HepG2 (cell line): ENCODE results near the gene CYTH1. TPM values are rescaled to one million over a fixed set of nuclear protein-coding genes. Genes with fewer than 3 reads are reported as not detected.

ENCODE experiments used
- ATAC-seq: fragments of 200-7000 bp; cut with Tn5 transposase; 3 replicates; pipeline ENCODE4 v1.9.1; 2020; ENCODE audit warnings: mild to moderate bottlenecking, moderate library complexity
- BruUV-seq: library from RNA; stranded (reverse); fragments of 400-500 nt; replicated peaks from 2 replicates; lab custom pipeline; 2021; lab: Mats Ljungman, UMichigan
- CTCF ChIA-PET: fragments of 300-600 bp; formaldehyde crosslinking; extraction: SDS; loops from one replicate; lab custom pipeline; 2021; ENCODE audit warnings: low total read pairs, inconsistent platforms, low intra/inter-chr PET ratio; lab: Yijun Ruan, JAX
- POLR2A ChIA-PET: fragments of 350-600 bp; sonication (Branson Sonifier 250); formaldehyde crosslinking; loops from one replicate; lab custom pipeline; 2020; ENCODE audit warnings: antibody characterized with exemption, inconsistent platforms; lab: Yijun Ruan, JAX
- DNase-seq: peaks from one replicate; pipeline ENCODE4 v3.0.0-alpha.2; 2015; ENCODE audit warnings: low spot score
- FAIRE-seq: peaks from 3 replicates; lab custom pipeline; 2011; peaks lifted over from hg19 to GRCh38; lab: Jason Lieb, UNC
- H2AFZ ChIP-seq: one replicate; pipeline ENCODE4 v1.6.1; 2011; ENCODE audit warnings: low read length, inconsistent platforms
- H3K27ac ChIP-seq: fragments of 300-600 bp; 3 replicates; pipeline ENCODE4 v1.8.0; 2011; ENCODE audit warnings: mixed run types, mild to moderate bottlenecking, mixed read lengths, low read length, inconsistent platforms; ENCODE audit not compliant: insufficient read depth; ENCODE audit errors: extremely low read length
- H3K27me3 ChIP-seq, 2 experiments: fragments of 200-600 bp in 1 of 2; 2 replicates in 1 of 2; 3 replicates in 1 of 2; pipeline versions ENCODE4 v1.6.0 to v1.8.0; 2011; ENCODE audit warnings: low read length in 2 of 2, mild to moderate bottlenecking in 2 of 2, moderate library complexity in 2 of 2, inconsistent platforms in 1 of 2; ENCODE audit not compliant: insufficient read depth in 2 of 2, control insufficient read depth in 1 of 2
- H3K36me3 ChIP-seq, 2 experiments: fragments of 200-600 bp in 1 of 2; replicated peaks in 1 of 2; 2 replicates in 1 of 2; 3 replicates in 1 of 2; pipeline versions ENCODE4 v1.5.1 to v1.8.0; 2011; ENCODE audit warnings: low read length in 2 of 2, inconsistent platforms in 1 of 2; ENCODE audit not compliant: insufficient read depth in 2 of 2, control insufficient read depth in 1 of 2
- H3K4me1 ChIP-seq: 2 replicates; pipeline ENCODE4 v1.5.1; 2012; ENCODE audit warnings: low read length, inconsistent platforms; ENCODE audit not compliant: insufficient read depth
- H3K4me2 ChIP-seq: 2 replicates; pipeline ENCODE4 v1.6.0; 2011; ENCODE audit warnings: low read depth, low read length, inconsistent platforms
- H3K4me3 ChIP-seq, 3 experiments: fragments of 200-600 bp in 1 of 3; sonication (generic), shearing (Covaris generic) in 1 of 3; replicated peaks in 1 of 3; 2 replicates each; pipeline ENCODE4 v1.5.1; 2011 to 2016; ENCODE audit warnings: low read length in 3 of 3, inconsistent platforms in 2 of 3, low read depth in 2 of 3, mild to moderate bottlenecking in 2 of 3, control low read depth in 1 of 3, mixed read lengths in 1 of 3; ENCODE audit not compliant: insufficient read depth in 1 of 3
- H3K79me2 ChIP-seq: one replicate; pipeline ENCODE4 v1.6.1; 2011; ENCODE audit warnings: low read length, inconsistent platforms; ENCODE audit not compliant: insufficient read depth
- H3K9ac ChIP-seq: 2 replicates; pipeline ENCODE4 v1.6.0; 2011; ENCODE audit warnings: mild to moderate bottlenecking, low read depth, low read length, inconsistent platforms; ENCODE audit not compliant: insufficient read depth
- H3K9me3 ChIP-seq: 2 replicates; pipeline ENCODE4 v1.5.1; 2012; ENCODE audit warnings: mild to moderate bottlenecking, low read length
- H4K20me1 ChIP-seq: 2 replicates; pipeline ENCODE4 v1.6.0; 2011; ENCODE audit warnings: inconsistent platforms, mild to moderate bottlenecking, low read length, moderate library complexity; ENCODE audit not compliant: insufficient read depth
- AGO2 ChIP-seq: fragments of 200-400 bp; formaldehyde crosslinking; optimal IDR thresholded peaks from 2 replicates; pipeline ENCODE3; 2017; ENCODE audit warnings: mild to moderate bottlenecking, low read depth, low read length, moderate library complexity
- ATF2 ChIP-seq: sonication (generic); formaldehyde crosslinking; IDR thresholded peaks from 2 replicates; pipeline ENCODE4 v1.4.0; 2020; ENCODE audit warnings: missing genetic modification reagents
- MAFF ChIP-seq: IDR thresholded peaks from 2 replicates; pipeline ENCODE4 v1.6.1; 2011; ENCODE audit warnings: low read depth, low read length, improper control_type of control experiment
- MAFK ChIP-seq, 2 experiments: IDR thresholded peaks in 1 of 2; conservative IDR thresholded peaks in 1 of 2; 2 replicates each; pipeline ENCODE4 v1.6.1; 2011; ENCODE audit warnings: improper control_type of control experiment in 2 of 2, low read length in 2 of 2
- SMARCE1 ChIP-seq: fragments of 450-650 bp; IDR thresholded peaks from 2 replicates; pipeline ENCODE4 v1.6.1; 2017; ENCODE audit warnings: borderline replicate concordance
- TMF1 ChIP-seq: sonication (generic); formaldehyde crosslinking; IDR thresholded peaks from 2 replicates; pipeline ENCODE4 v1.8.1; 2022; ENCODE audit warnings: low read depth, missing genetic modification reagents
- ZNF124 ChIP-seq: sonication (generic); formaldehyde crosslinking; IDR thresholded peaks from 2 replicates; pipeline ENCODE4 v1.4.0; 2020; ENCODE audit warnings: missing genetic modification reagents
- ZNF207 ChIP-seq: fragments of 450-650 bp; IDR thresholded peaks from 2 replicates; pipeline ENCODE4 v1.6.1; 2016; ENCODE audit warnings: antibody characterized with exemption, borderline replicate concordance
- ZNF687 ChIP-seq: sonication (generic); formaldehyde crosslinking; IDR thresholded peaks from 2 replicates; pipeline ENCODE4 v1.5.1; 2020; ENCODE audit warnings: mild to moderate bottlenecking, missing genetic modification reagents, moderate library complexity
- ZNF780A ChIP-seq: sonication (generic); formaldehyde crosslinking; IDR thresholded peaks from 2 replicates; pipeline ENCODE4 v1.8.0; 2022; ENCODE audit warnings: mild to moderate bottlenecking, missing genetic modification reagents, moderate library complexity
- WGBS: methylation state at CpG from one replicate; pipeline ENCODE4 v1.1.6; 2017; ENCODE audit warnings: low lambda C conversion rate; 5-methylcytosine and 5-hydroxymethylcytosine counted together
- in situ Hi-C: cut with HindIII; loops from 2 replicates; pipeline ENCODE4 v1.10.0; 2017; ENCODE audit warnings: low pct_unique_long_range_greater_than_20kb; ENCODE audit not compliant: extremely low pct_ligation_motif_present
- intact Hi-C: fragments of 100-400 bp; cut with micrococcal nuclease; formaldehyde crosslinking; loops from one replicate; pipeline ENCODE4 v1.10.0; 2022; ENCODE audit not compliant: unreplicated experiment
- polyA plus RNA-seq, 8 experiments: library from polyadenylated mRNA; depleted of rRNA in 3 of 8; stranded (reverse) in 7 of 8; unstranded in 1 of 8; fragments of >200 nt; fragmentation: Illumina TruSeq in 4 of 8; extraction: Trizol in 4 of 8; gene quantifications; 2 replicates each; pipeline versions ENCODE4 v1.2.1 to v1.2.3, GENCODE V29; 2011 to 2016; ENCODE audit warnings: low read depth in 4 of 8, missing spikeins in 1 of 8, mixed read lengths in 1 of 8; ENCODE audit not compliant: insufficient read depth in 1 of 8
- total RNA-seq, 5 experiments: library from RNA; depleted of rRNA; stranded (reverse); fragments of >200 nt; fragmentation: Illumina TruSeq; extraction: Trizol; gene quantifications; 2 replicates each; pipeline ENCODE4 v1.2.3, GENCODE V29; 2016; ENCODE audit warnings: low read depth in 1 of 5

CYTH1 gene
- total and polyA plus RNA-seq, 2 of the 13 experiments (the other 11 are each of a cell fraction or from before 2014, with no cell fraction given), result 20.1 to 48.9 TPM

- Histone ChIP-seq H3K4me1 (peaks cover 8% of the 10 kb centered on the region; the same call in 1 of the 2 replicates), H3K4me2 (no peak overlapping the region), H3K9ac (no peak overlapping the region), H4K20me1 (no peaks in the 10 kb centered on the region), H3K4me3 (no peak overlapping the region), H3K27me3 (no peaks in the 10 kb centered on the region), H2AFZ (no peak overlapping the region), H3K27ac (no peak overlapping the region), H3K9me3 (no peaks in the 10 kb centered on the region), H3K36me3 (peaks cover 22 to 56% of the 10 kb centered on the region in 2 experiments), H3K79me2 (no peaks in the 10 kb centered on the region)
- over 99% methylated on average over 22 of the region's 28 CpGs for WGBS
- no TSS peak for BruUV-seq
- intact Hi-C loops, result no loop called here
- ATAC-seq (0 out of 3 replicates have a peak, but pooled peaks have one; percentile 4), FAIRE-seq (no peak), DNase-seq (no peak)
- in situ Hi-C loops, result no loop called here
- ChIA-PET POLR2A (interaction anchor here (1.0 kb wide), 1 partner anchor 8 kb away, joined by 4 read pairs; no protein-coding TSS in a partner anchor), CTCF (no interaction called here)
- TF ChIP-seq ZNF687 (CRISPR knock-in tag), result peak; percentile 11; the same call in 1 of the 2 replicates
- no peak for TF ChIP-seq ZNF207
- no peak for TF ChIP-seq SMARCE1
- peak; percentile 48 for TF ChIP-seq AGO2
- TF ChIP-seq TMF1 (CRISPR knock-in tag), result no peak
- peak; percentile 25 to 51; a peak in 2 of 4 replicates for TF ChIP-seq MAFK (conservative IDR thresholded peaks at IDR 0.05 in 1 of 2, IDR thresholded peaks at IDR 0.05 in 1 of 2; ENCODE audit: low read length in 2 of 2)
- peak; percentile 40 for TF ChIP-seq MAFF
- no peak for TF ChIP-seq ZNF780A (CRISPR knock-in tag)
- no peak for TF ChIP-seq ZNF124 (CRISPR knock-in tag)
- no peak for TF ChIP-seq ATF2 (CRISPR knock-in tag)
Measured at GRCh38 chr17:78674595-78675315, 107.3 kb downstream of the CYTH1 start.
